Islet of Langerhans (tissue), 1 donor: ENCODE measurements around the gene HOXD4.

Experiments
- FAIRE-seq: peaks from one replicate; lab custom pipeline; 2011; peaks lifted over from hg19 to GRCh38; lab: Jason Lieb, UNC

HOXD4 gene

DNA sequence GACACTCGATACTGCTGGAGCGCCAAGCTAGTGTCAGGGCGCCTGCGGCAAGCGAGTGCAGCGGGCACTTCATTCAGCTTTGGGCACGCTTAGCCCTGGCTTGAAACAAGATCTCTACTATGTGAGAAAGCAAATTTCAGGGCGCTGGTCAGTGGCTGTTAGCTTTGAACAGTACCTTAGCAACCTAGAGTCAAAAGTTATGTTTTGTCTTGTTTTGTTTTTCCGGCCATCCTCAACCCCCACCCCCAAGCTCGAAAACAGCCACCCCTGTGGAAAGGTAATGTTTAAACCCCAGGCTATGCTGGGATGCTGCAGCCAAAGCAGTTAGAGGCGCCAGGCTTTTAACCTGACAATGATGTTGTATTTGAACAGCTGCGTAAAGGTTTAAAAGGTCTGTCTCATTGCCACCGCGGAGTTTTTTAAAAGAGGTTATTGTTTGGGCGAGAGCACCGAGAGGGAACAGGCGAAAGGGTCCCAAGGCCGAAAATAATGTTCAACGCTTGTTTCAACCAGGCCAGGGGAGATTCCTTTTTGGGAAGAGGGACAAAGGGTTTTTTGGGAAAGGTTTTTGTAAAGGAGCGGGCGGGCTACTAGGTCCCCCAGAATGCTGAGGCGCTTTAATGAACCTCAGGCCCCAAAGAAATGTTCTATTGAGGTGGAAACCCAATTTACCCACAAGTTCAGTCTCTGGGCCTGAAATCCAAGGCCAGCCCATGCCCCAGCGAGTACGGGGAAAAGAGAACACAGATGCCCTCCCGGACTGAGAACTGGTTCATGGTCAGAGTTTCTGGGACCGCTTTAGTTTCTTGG, 37.0 kb upstream of the HOXD4 start:
- no peak for FAIRE-seq

GRCh38 chr2:176114930-176115625, 36.3 kb upstream of the HOXD4 start:
- no peak for FAIRE-seq

- FAIRE-seq = no peak
These were observed 35.2 kb upstream of the HOXD4 start, which contains the start of gene HOXD10 for GRCh38 chr2:176115883-176116813. TSS of gene HOXD10 (plus strand) at chr2:176116778. CDS start at chr2:176116834, 56 bp downstream.

DNA sequence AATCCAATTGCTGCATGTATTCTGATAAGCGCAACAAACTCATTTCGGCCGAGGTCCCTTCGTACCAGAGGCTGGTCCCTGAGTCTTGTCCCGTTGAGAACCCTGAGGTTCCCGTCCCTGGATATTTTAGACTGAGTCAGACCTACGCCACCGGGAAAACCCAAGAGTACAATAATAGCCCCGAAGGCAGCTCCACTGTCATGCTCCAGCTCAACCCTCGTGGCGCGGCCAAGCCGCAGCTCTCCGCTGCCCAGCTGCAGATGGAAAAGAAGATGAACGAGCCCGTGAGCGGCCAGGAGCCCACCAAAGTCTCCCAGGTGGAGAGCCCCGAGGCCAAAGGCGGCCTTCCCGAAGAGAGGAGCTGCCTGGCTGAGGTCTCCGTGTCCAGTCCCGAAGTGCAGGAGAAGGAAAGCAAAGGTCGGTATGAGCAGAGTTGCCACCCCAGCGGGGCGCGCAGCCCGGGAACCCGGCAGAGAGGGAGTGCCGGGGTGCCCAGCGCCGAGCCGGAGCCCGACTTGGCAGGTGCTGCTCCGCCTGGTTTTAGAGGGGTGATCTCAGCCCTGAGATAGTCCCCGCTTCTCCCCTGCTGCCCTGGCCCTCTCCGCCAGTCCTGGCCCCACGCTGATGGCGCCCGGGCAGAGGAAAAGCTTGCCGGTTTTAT, 34.1 kb upstream of the HOXD4 start:
- no peak for FAIRE-seq

DNA sequence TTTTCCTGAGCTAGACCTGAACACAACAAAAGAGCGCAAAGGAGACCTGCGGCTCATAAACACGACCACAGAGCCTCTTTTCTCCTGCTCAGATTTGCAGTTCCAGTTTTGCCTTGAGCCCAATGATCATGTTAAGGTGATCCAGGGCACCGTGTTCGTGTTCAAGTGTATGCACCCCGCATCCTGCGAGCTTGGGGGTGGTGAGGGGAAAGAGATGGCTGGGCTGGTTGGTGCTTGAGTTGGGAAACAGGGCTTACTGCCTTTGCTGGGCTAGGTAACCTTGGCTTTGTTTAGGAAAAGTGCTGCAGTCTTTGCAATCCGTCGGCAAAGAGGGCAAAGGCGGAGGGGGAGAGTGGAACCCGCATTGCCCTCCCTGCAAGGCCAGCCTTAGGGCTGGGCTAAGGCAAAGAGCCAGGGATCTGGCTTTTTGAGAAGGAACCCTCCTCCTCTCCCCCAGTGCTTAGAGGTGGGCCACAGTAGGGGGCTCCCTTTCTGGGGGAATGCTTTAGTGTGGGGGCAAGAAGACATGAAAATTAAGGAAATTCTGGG, 33.5 kb upstream of the HOXD4 start:
- FAIRE-seq = no peak

- no peak for FAIRE-seq
These were observed 32.6 kb upstream of the HOXD4 start for GRCh38 chr2:176118601-176119339.

DNA sequence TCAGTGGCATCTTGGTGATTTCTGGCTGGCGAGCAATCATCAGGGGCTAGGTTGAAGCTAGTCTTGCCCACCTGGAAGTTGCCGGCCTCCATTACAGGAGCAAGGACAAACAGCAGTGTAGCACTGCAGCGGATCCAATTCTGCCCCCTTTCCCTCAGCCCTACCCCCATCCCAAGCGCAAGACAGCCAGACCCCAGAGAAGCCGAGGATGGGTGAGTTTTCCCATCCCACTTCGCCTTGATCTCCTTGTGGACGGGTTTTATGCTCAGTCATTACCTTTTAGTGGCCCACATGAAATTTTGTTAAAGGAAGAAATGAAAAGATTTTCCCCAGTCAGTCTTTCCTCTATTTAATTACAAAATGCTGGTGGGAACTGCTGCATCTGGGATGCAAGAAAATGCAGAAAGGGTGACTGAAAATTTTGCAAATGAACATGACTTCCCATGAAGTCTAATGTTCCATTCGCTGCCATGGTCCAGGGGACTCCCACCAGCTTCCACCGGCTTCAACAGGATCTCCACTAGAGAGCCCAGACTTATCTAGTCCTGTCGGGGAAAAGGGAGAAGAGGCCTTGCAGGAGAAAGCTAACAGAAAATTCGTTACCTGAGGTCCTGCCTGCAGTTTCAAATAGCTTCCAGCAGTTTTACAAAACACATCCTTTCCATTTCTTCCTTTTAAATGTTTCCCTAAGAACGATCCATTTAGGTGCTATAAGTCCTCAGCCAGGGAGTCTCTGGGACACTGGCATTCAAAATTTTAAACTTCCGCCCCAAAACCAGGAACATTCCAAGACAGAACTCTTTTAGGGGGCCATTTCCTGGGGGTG, 30.8 kb upstream of the HOXD4 start:
- FAIRE-seq = no peak

GRCh38 chr2:176121190-176122051, 29.9 kb upstream of the HOXD4 start:
- FAIRE-seq = no peak

- no peak for FAIRE-seq
These were observed 29.2 kb upstream of the HOXD4 start for GRCh38 chr2:176122052-176122682.

- FAIRE-seq = no peak
These were observed 28.5 kb upstream of the HOXD4 start, which contains the start of gene HOXD9 for GRCh38 chr2:176122683-176123410. TSS of gene HOXD9 (plus strand) at chr2:176122719. CDS start at chr2:176122769, 50 bp downstream.

DNA sequence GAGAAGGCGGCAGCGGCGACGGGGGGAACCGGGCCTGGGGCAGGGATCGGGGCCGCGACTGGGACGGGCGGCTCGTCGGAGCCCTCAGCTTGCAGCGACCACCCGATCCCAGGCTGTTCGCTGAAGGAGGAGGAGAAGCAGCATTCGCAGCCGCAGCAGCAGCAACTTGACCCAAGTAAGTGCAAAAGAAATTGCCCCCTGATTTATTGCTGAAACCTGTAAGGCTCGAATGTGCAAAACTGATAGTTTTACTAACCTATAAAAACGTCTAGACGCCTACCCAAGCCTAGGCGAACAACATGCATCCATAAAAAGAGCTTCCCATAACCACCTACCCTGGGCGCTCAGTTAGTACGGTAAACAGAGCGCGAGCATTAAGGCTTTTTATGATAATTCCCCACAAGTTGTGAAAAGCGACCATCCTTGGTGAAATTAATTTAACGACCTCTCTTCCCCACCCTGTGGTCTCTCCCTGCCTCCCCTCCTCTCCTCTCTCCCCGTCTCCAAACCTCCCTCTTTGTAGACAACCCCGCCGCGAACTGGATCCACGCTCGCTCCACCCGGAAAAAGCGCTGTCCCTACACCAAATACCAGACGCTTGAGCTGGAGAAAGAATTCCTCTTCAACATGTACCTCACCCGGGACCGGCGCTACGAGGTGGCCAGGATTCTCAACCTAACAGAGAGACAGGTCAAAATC, 27.8 kb upstream of the HOXD4 start:
- FAIRE-seq = no peak

DNA sequence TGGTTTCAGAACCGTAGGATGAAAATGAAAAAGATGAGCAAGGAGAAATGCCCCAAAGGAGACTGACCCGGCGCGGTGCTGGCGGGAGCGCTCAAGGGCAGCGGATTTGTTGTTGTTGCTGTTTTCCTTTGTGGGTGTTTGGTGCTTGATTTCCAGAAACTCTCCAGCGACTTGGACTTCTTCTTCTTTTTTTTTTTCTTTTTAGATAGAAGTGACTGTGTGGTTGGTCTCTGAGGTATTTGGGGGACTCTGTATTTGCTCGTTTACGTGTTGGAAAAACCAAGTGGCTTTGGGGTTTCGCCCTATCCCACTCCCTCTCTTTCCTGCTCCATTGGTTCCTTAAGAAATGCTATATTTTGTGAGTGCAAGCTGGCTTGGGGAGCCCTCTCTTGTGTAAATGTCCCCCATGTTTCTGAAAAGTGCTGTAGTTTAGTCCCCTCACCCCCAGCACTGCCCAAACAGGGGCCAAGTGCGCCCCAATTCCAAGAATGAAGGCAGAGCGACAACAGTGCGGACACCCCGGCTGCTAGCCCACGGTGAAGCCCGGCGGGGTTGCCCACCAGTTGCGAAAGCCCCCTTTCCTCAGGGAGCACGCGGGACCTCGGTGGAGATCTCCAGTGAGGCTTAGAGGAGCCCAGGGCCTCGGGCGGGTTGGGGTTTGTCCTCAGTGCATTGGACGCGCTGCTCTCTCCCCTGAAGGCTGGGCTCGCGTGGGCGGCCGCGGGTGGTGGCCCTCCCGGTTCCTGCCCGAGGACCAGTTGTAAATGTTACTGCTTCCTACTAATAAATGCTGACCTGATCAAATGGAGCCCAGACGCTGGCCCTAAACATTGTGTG, 27.0 kb upstream of the HOXD4 start:
- no peak for FAIRE-seq

DNA sequence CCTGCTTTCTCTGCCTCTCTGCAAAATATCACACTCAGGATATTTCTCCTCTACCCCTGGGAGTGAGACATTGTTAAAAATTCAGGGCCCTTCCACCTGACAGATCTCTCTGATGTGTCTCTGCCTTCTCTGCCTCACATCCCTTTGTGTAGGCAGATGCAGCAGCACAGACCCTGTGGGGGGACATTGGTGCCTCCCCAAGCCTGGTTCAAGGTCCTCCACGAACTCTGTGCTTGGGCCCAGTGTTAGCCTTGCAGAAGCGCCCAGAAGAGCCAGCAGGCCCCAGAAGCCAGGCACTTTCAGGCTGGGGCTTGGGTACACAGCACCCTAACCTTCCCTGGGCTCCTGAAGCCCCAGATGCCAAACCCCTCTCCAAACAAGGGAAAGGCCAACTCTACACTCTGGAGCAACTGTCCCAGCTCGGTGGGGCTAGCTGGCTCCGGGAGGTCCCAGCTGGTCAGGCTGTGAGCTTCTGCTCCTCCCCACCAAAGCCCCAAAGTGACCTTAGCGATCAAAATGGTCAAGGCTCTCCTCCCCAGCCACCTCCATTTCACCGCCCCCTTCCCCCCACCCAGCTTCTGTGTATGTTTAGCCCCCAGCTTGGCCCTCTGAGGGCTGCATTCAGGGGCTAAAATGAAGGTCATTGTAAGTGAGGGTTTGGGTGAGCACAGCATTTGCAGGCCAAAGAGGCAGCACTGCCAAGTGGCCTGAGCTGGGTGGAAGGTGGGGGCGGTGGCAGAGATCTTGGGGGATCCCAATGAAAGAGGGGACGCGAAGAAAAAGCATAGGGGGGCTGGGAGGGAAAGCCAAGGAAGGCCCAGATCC, 26.2 kb upstream of the HOXD4 start:
- no peak for FAIRE-seq

DNA sequence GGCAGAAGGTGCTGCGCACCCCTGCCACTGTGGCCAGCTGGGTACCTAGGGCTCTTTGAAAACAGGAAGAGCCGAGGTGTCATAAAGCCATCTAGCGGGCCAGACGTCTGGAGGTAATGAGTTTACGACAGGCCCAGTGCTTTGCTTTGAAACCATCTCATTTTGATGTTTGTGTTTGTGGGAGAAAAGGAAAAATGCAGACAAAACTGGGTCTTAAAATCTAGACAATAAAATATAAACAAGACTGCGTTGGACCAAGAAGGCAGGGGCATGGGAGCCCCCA, 25.6 kb upstream of the HOXD4 start:
- FAIRE-seq = no peak

GRCh38 chr2:176126929-176127773, 24.2 kb upstream of the HOXD4 start:
- FAIRE-seq = peak; percentile 99
